H9 (cell line): ENCODE results near the gene C1QTNF2. TPM values are rescaled to one million over a fixed set of nuclear protein-coding genes. Genes with fewer than 3 reads are reported as not detected.
A peak's percentile ranks its signal among the peaks of the same experiment; 100 is the strongest.

ENCODE experiments used
- DNase-seq: peaks from one replicate; pipeline ENCODE4 v3.0.0-alpha.2; 2017
- H2AFZ ChIP-seq: one replicate; pipeline ENCODE4 v1.6.1; 2013; ENCODE audit warnings: mild to moderate bottlenecking, low read length, control low read depth, moderate library complexity
- H2AK5ac ChIP-seq: 2 replicates; pipeline ENCODE4 v1.6.1; 2013; ENCODE audit warnings: low read length, control low read depth, mixed read lengths; ENCODE audit not compliant: insufficient read length
- H2BK120ac ChIP-seq: one replicate; pipeline ENCODE4 v1.6.1; 2013; ENCODE audit warnings: low read depth, mild to moderate bottlenecking, low read length, control low read depth, inconsistent platforms; ENCODE audit not compliant: poor library complexity, severe bottlenecking
- H2BK12ac ChIP-seq: 2 replicates; pipeline ENCODE4 v1.6.1; 2013; ENCODE audit warnings: low read length, control low read depth, mixed read lengths, low read depth; ENCODE audit not compliant: insufficient read length
- H2BK15ac ChIP-seq: 2 replicates; pipeline ENCODE4 v1.6.1; 2013; ENCODE audit warnings: low read depth, low read length, control low read depth
- H2BK20ac ChIP-seq: one replicate; pipeline ENCODE4 v1.6.1; 2013; ENCODE audit warnings: low read depth, mild to moderate bottlenecking, low read length, control low read depth, inconsistent platforms; ENCODE audit not compliant: poor library complexity, severe bottlenecking
- H2BK5ac ChIP-seq: 2 replicates; pipeline ENCODE4 v1.6.1; 2013; ENCODE audit warnings: low read length, control low read depth, mixed read lengths; ENCODE audit not compliant: insufficient read length
- H3K14ac ChIP-seq: 2 replicates; pipeline ENCODE4 v1.6.1; 2013; ENCODE audit warnings: low read length, control low read depth; ENCODE audit not compliant: insufficient read depth
- H3K18ac ChIP-seq: 2 replicates; pipeline ENCODE4 v1.6.1; 2013; ENCODE audit warnings: low read depth, mild to moderate bottlenecking, mixed read lengths, low read length, control low read depth; ENCODE audit not compliant: insufficient read length
- H3K23ac ChIP-seq: 2 replicates; pipeline ENCODE4 v1.6.1; 2013; ENCODE audit warnings: low read length, control low read depth, mixed read lengths, low read depth; ENCODE audit not compliant: insufficient read length
- H3K23me2 ChIP-seq: 2 replicates; pipeline ENCODE4 v1.6.1; 2013; ENCODE audit warnings: low read depth, mild to moderate bottlenecking, mixed read lengths, low read length, control low read depth; ENCODE audit not compliant: insufficient read length, poor library complexity, severe bottlenecking
- H3K27ac ChIP-seq: 2 replicates; pipeline ENCODE4 v1.5.1; 2013; ENCODE audit warnings: low read length, control low read depth, mixed read lengths, low read depth; ENCODE audit not compliant: insufficient read length
- H3K27me3 ChIP-seq: 2 replicates; pipeline ENCODE4 v1.6.1; 2013; ENCODE audit warnings: low read length, control low read depth, inconsistent platforms; ENCODE audit not compliant: insufficient read depth
- H3K4ac ChIP-seq: 2 replicates; pipeline ENCODE4 v1.6.1; 2013; ENCODE audit warnings: low read depth, mild to moderate bottlenecking, control low read depth, inconsistent platforms, low read length, moderate library complexity
- H3K4me1 ChIP-seq: 2 replicates; pipeline ENCODE4 v1.6.1; 2013; ENCODE audit warnings: low read length, control low read depth, inconsistent platforms; ENCODE audit not compliant: insufficient read depth
- H3K4me2 ChIP-seq: 2 replicates; pipeline ENCODE4 v1.6.1; 2013; ENCODE audit warnings: low read length, control low read depth, mixed read lengths; ENCODE audit not compliant: insufficient read length, insufficient read depth
- H3K56ac ChIP-seq: 2 replicates; pipeline ENCODE4 v1.6.1; 2013; ENCODE audit warnings: low read depth, mild to moderate bottlenecking, mixed read lengths, low read length, control low read depth; ENCODE audit not compliant: insufficient read length
- H3K79me1 ChIP-seq: 2 replicates; pipeline ENCODE4 v1.6.1; 2013; ENCODE audit warnings: low read depth, mild to moderate bottlenecking, moderate library complexity, low read length, control low read depth, inconsistent platforms; ENCODE audit not compliant: insufficient read depth, poor library complexity, severe bottlenecking
- H3K79me2 ChIP-seq: 2 replicates; pipeline ENCODE4 v1.6.1; 2013; ENCODE audit warnings: low read length, control low read depth, inconsistent platforms; ENCODE audit not compliant: insufficient read depth
- H3K9ac ChIP-seq: 2 replicates; pipeline ENCODE4 v1.6.1; 2013; ENCODE audit warnings: low read length, control low read depth, mixed read lengths; ENCODE audit not compliant: insufficient read length; ENCODE audit errors: extremely low read depth
- H3K9me3 ChIP-seq: one replicate; pipeline ENCODE4 v1.6.1; 2013; ENCODE audit warnings: low read depth, low read length, inconsistent platforms; ENCODE audit not compliant: control insufficient read depth
- H3T11ph ChIP-seq: one replicate; pipeline ENCODE4 v1.6.1; 2013; ENCODE audit warnings: mild to moderate bottlenecking, low read length, control low read depth, inconsistent platforms
- H4K20me1 ChIP-seq: one replicate; pipeline ENCODE4 v1.6.1; 2013; ENCODE audit not compliant: control insufficient read depth, insufficient read length, insufficient read depth
- H4K5ac ChIP-seq: 2 replicates; pipeline ENCODE4 v1.6.1; 2013; ENCODE audit warnings: low read depth, mild to moderate bottlenecking, mixed read lengths, low read length, control low read depth; ENCODE audit not compliant: insufficient read length
- H4K8ac ChIP-seq: replicated peaks from 2 replicates; pipeline ENCODE4 v1.6.1; 2013; ENCODE audit warnings: low read length, control low read depth, mixed read lengths, low read depth; ENCODE audit not compliant: insufficient read length
- H4K91ac ChIP-seq: 2 replicates; pipeline ENCODE4 v1.6.1; 2013; ENCODE audit warnings: low read depth, mild to moderate bottlenecking, moderate library complexity, mixed read lengths, low read length, control low read depth; ENCODE audit not compliant: insufficient read length
- H3K27ac Mint-ChIP-seq, 3 experiments: 2 replicates in 2 of 3; 3 replicates in 1 of 3; pipeline ENCODE4 v1.8.0; 2020 to 2021; ENCODE audit warnings: mixed read lengths in 3 of 3, mild to moderate bottlenecking in 1 of 3, moderate library complexity in 1 of 3
- H3K27me3 Mint-ChIP-seq: 2 replicates; pipeline ENCODE4 v1.8.0; 2021; ENCODE audit warnings: low read depth, mild to moderate bottlenecking, moderate library complexity, mixed read lengths
- H3K36me3 Mint-ChIP-seq, 3 experiments: 2 replicates in 2 of 3; 3 replicates in 1 of 3; pipeline ENCODE4 v1.8.0; 2020 to 2021; ENCODE audit warnings: low read depth in 3 of 3, mixed read lengths in 3 of 3; ENCODE audit not compliant: insufficient read depth in 1 of 3
- H3K4me1 Mint-ChIP-seq, 2 experiments: 2 replicates each; pipeline ENCODE4 v1.8.0; 2020; ENCODE audit warnings: mixed read lengths in 2 of 2
- H3K4me3 Mint-ChIP-seq, 2 experiments: 2 replicates in 1 of 2; 3 replicates in 1 of 2; pipeline ENCODE4 v1.8.0; 2020 to 2021; ENCODE audit warnings: mild to moderate bottlenecking in 2 of 2, mixed read lengths in 2 of 2, moderate library complexity in 1 of 2
- H3K9me3 Mint-ChIP-seq, 2 experiments: 2 replicates in 1 of 2; 3 replicates in 1 of 2; pipeline ENCODE4 v1.8.0; 2020; ENCODE audit warnings: mild to moderate bottlenecking in 2 of 2, mixed read lengths in 2 of 2, moderate library complexity in 1 of 2
- CTCF ChIP-seq: fragments of 200-600 bp; sonication (generic); conservative IDR thresholded peaks from 3 replicates; pipeline ENCODE4 v1.8.0; 2021; ENCODE audit warnings: antibody characterized with exemption, mild to moderate bottlenecking
- WGBS: extraction: QIAGEN DNeasy Blood & Tissue Kit; methylation state at CpG from one replicate; pipeline ENCODE4 v1.1.7; 2013; ENCODE audit warnings: missing lambda C conversion rate, low lambda C conversion rate, mixed read lengths; ENCODE audit not compliant: insufficient read length; ENCODE audit errors: extremely low coverage; 5-methylcytosine and 5-hydroxymethylcytosine counted together
- total RNA-seq: library from RNA; stranded (reverse); gene quantifications from 2 replicates; pipeline ENCODE4 v1.2.1, GENCODE V29; 2021

Gene C1QTNF2
- total RNA-seq, 1 experiment from 2014 or later: 0.59 TPM

GRCh38 chr5:160379511-160379910, 9.1 kb upstream of the C1QTNF2 start:
- Histone ChIP-seq H2BK5ac (no peak overlapping the region), H3T11ph (no peak overlapping the region), H3K14ac (no peak overlapping the region), H3K56ac (no peak overlapping the region), H3K27ac (no peak overlapping the region), H4K5ac (no peak overlapping the region), H2AFZ (no peak overlapping the region), H2BK20ac (no peak overlapping the region), H3K23ac (no peak overlapping the region), H3K4ac (no peak overlapping the region), H3K9me3 (no peaks in the 10 kb centered on the region), H2BK15ac (no peak overlapping the region), H3K23me2 (no peaks in the 10 kb centered on the region), H2BK120ac (no peak overlapping the region), H4K91ac (no peak overlapping the region), H3K27me3 (no peaks in the 10 kb centered on the region), H3K79me1 (no peaks in the 10 kb centered on the region), H4K20me1 (no peaks in the 10 kb centered on the region), H3K4me2 (no peak overlapping the region), H3K4me1 (no peaks in the 10 kb centered on the region), H2AK5ac (no peak overlapping the region), H2BK12ac (no peak overlapping the region), H3K9ac (no peak overlapping the region), H3K79me2 (no peaks in the 10 kb centered on the region), H3K18ac (no peak overlapping the region), H4K8ac (no peak overlapping the region)
- Mint-ChIP-seq H3K36me3 (no peaks in the 10 kb centered on the region), H3K4me1 (peaks cover 11% of the 10 kb centered on the region in 2 experiments), H3K27ac (peak overlapping the region in 1 of 3 experiments; percentile 10; a peak in 2 of 7 replicates), H3K27me3 (peaks cover 10% of the 10 kb centered on the region), H3K4me3 (no peak overlapping the region), H3K9me3 (no peaks in the 10 kb centered on the region)
- no peak for DNase-seq
- WGBS: no CpG with 5 or more reads among the region's 4 CpGs
- no peak for TF ChIP-seq CTCF
